Measurements from ENCODE around the gene TP53AIP1.

Gene TP53AIP1

GRCh38 chr11:128942272-128942612 lies 429 bp downstream of the TP53AIP1 start:
- no peak for DNase-seq

- no peak for DNase-seq
These were observed 949 bp downstream of the TP53AIP1 start for GRCh38 chr11:128941573-128942271.

- DNase-seq, result no peak
These were observed 1.6 kb downstream of the TP53AIP1 start for GRCh38 chr11:128941110-128941509.

- no peak for DNase-seq
These were observed 2.1 kb downstream of the TP53AIP1 start for GRCh38 chr11:128940603-128941002.

GRCh38 chr11:128940156-128940555 lies 2.5 kb downstream of the TP53AIP1 start:
- DNase-seq, result no peak

- DNase-seq, result no peak
These were observed 3.1 kb downstream of the TP53AIP1 start for GRCh38 chr11:128939591-128939990.

GRCh38 chr11:128938156-128938885 lies 4.3 kb downstream of the TP53AIP1 start:
- no peak for DNase-seq

GRCh38 chr11:128937480-128937879 lies 5.2 kb downstream of the TP53AIP1 start:
- no peak for DNase-seq

- DNase-seq, result no peak
These were observed 5.9 kb downstream of the TP53AIP1 start for GRCh38 chr11:128936606-128937251.

- DNase-seq, result no peak
These were observed 7.7 kb downstream of the TP53AIP1 start for GRCh38 chr11:128934926-128935325.

GRCh38 chr11:128934351-128934750 lies 8.3 kb downstream of the TP53AIP1 start:
- DNase-seq, result no peak

GRCh38 chr11:128933481-128934178 lies 9.0 kb downstream of the TP53AIP1 start:
- DNase-seq, result no peak

GRCh38 chr11:128931668-128932067 lies 11.0 kb downstream of the TP53AIP1 start:
- no peak for DNase-seq

- DNase-seq, result no peak
These were observed 11.6 kb downstream of the TP53AIP1 start for GRCh38 chr11:128931066-128931465.

GRCh38 chr11:128929991-128930390 lies 12.7 kb downstream of the TP53AIP1 start:
- DNase-seq, result no peak

GRCh38 chr11:128929468-128929867 lies 13.2 kb downstream of the TP53AIP1 start:
- no peak for DNase-seq

GRCh38 chr11:128928400-128928799 lies 14.3 kb downstream of the TP53AIP1 start:
- DNase-seq, result no peak

GRCh38 chr11:128927683-128928336 lies 14.9 kb downstream of the TP53AIP1 start:
- no peak for DNase-seq

- DNase-seq, result no peak
These were observed 15.6 kb downstream of the TP53AIP1 start for GRCh38 chr11:128927108-128927461.

GRCh38 chr11:128926437-128927107 lies 16.1 kb downstream of the TP53AIP1 start:
- DNase-seq, result no peak

GRCh38 chr11:128926000-128926399 lies 16.7 kb downstream of the TP53AIP1 start:
- no peak for DNase-seq

- DNase-seq, result no peak
These were observed 17.4 kb downstream of the TP53AIP1 start for GRCh38 chr11:128925250-128925600.

Data from activated CD4-positive, alpha-beta T cell treated with anti-CD3 and anti-CD28 coated beads, Interleukin-2, Interleukin-6, amounts not matched to agents 100 ng/mL and 50 ng/mL, durations not matched to agents 16 hours and 8 hours (primary cell).